AG08396 (cell line): ENCODE results near the gene C14orf180.
"Not testable (repeated sequence)": the region's sequence is repeated elsewhere in the genome, so short reads cannot be mapped to it uniquely, and the experiment has no call there.

Source experiments
- DNase-seq: peaks from one replicate; pipeline ENCODE4 v3.0.0; 2012; ENCODE audit warnings: low spot score, mixed read lengths

The C14orf180 gene

DNA sequence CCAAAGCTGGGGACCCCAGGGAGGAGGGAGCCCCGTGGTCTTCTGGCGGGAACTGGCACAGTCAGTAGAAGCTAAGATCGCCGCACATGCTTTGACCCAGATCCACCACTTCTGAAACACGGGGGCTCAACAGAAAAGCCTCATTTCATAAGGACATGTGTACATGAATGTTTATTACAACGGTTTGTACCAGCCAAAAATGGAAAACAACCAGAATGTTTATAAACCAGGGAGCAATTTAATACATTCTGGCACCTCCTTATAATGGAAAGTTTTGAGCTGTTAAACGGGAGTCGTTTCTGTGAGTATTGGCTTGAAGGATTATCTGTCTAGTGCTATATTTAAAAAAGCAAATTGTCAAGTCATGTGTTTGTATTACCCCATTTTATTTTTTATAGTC lies 32.3 kb downstream of the C14orf180 start:
- DNase-seq = no peak

DNA sequence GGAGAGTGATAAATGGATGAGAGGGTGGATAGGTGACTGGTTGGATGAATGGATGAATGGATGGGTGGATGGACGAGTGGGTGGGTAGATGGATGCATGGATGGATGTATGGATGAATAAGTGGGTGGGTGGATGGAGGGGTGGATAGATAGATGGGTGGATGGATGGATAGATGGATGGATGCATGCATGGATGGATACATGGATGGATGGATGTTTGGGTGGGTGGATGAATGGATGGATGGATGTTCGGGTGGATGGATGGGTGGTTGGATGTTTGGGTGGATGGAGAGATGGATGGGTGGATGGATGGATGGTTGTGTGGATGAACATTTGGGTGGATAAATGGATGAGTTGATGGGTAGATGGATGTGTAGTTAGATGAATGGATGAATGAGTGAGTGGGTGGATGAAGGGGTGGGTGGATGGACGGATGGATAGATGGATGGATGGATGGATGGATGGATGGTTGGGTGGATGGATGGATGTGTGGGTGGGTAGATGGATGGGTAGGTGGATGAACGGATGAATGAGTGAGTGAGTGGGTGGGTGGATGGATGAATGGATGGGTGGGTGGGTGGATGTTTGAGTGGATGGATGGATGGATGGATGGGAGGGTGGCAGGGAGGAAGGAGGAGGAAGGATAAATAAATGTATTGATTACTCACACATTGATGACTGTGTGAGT lies 34.7 kb downstream of the C14orf180 start:
- DNase-seq = no peak

DNA sequence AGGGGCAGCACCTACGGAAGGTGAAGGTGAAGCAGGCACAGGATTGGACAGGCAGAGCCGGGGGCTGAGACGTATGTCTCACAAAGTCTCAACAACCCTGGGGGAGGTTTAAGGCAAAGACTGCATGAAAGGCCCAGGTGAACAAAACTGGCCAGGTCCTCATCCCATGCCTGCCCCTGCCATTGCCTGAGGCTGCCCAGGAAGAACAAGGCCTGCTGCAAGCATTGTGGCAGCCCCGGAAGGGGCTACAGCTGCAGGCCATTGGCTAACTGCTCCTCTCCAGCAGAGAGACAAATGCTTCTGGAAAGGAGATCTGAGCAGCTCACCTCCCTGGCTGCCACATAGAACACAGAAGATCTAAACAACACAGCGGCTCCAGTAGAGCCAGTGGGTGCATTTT lies 45.4 kb downstream of the C14orf180 start:
- DNase-seq = no peak

DNA sequence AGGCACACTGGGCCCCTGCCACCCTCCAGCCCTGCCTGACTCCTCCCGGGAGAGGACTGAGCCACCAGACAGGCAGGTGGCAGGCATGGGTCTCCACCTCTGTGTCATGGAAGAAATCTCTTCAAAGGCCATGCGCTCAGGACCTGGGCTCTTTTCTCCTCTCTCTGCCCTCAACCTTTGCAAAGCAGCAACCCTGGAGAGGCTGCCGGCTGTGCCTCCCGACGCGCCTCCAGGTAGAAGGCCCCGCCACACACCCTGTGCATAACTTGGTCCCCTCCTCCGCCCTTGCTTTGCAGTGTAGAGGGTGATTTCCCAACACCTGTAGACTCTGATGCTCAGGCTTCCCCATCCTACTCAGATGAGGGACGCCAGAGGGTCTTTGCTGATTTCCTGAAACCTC lies 53.2 kb downstream of the C14orf180 start:
- DNase-seq = no peak

DNA sequence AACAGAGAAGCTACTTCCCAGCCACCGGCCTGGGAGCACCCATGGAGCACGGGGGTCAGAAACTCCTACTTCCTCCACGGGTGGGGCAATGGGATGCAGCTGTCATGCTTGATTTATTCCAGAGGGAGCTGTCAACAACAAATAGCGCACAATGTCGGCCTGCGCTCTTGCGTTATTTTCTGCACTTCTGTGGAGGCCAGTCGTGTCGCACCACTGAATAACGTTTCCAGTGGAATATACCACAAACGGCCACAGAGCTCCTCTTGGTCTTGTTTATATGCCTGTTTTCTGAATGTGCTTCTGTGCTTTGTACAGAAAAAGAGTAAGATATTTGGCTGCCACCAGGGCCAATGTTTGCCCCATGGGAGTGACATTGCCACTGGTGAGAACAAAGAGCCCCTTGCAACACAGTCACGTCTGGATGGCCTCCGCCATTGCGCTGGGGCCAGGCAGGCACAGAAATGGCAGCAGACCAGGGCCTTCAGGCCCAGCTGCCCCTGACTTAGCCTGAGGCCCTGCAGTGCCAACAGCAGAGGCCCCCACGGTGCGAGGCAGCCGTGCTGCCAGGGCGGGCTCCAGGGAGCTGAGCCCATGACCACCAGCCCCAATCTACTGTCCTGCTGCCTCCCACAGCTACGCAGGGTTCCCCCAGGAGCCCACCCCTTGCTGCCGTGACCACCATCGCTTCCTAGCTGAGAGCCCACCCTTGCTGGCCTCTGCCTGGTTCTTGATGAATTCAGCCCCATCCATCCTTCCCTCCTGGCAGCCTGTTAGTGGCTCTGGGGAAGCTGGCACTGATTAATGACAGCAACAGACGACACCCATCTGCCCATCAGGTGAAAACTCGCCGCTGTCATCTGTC lies 53.9 kb downstream of the C14orf180 start:
- no peak for DNase-seq

DNA sequence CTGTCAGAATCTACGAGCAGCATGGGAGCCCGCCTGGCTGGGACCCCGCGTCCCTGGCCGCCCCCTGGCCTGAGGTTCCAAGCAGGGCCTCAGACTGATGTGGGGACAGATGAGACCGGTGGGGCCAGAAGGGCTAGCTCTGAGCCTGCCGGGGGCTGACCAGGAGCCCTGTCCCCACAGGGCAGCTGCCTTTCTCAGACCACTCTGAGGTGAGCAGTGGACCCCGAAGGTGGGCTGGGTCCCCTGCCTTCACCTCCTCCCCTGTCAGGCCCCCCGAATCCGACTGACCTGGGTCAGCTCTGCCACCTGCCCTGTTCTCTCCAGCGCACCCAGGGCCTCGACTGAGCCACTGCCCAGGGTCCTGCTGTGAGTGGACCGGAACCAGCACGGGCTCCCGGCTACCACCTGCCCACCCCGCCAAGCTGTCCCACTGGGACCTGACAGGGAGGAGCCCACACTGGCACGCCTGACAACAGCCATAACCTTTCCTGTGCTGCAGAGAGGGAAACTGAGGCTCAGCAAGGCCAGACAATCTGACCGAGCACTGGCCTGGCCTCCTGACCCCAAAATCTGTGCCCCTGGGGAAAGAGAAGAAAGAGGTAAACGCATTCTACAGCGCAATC lies 54.7 kb downstream of the C14orf180 start:
- no peak for DNase-seq

DNA sequence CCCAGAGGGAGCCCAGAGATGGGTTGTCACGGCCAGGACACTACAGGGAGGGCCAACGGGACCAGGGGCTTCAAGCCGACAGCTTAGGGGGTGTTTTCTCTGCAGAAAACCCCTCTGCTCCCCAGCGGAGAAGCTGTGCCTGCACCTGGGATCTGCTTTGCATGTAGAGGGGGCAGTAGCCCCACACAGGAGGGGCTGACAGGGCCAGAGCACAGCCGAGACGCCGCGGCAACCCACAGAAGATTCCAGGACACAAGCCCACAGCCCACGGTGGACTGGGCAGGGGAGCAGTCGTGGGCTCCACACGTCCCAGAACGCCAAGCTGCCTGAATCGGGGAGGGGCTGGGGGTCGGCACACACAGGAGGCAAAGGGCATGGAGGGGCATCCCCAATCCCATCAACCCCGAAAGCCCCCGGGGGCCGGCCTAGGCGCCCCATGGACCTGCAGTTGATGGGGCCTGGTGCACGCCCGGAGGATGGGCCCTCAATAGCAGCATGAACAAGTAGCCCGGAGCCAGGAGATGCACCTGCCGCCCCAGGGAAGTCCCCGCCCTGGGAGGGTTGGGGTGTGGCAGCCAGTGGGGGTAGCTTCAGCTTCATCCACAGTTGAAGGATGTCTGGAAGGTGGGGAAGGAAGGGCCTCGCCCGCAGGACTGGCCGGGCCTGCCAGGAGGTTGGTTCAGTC lies 55.5 kb downstream of the C14orf180 start:
- no peak for DNase-seq

DNA sequence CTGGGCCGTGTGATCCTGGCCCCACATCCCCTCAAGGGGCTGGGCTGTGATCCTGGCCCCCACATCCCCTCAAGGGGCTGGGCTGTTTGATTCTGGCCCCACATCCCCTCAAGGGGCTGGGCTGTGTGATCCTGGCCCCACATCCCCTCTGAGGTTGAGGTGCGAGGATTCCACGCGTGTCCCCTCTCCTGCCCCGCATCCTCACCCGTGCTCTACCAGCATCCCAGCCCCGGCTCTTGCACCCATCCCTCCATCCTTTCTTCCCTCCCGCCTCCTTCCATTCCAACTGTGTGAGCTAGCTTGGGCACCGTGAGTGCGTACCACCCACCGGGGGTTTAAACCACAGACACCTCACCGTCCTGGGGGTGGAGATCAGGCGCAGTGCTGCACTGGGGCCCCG lies 56.2 kb downstream of the C14orf180 start:
- DNase-seq = no peak

DNA sequence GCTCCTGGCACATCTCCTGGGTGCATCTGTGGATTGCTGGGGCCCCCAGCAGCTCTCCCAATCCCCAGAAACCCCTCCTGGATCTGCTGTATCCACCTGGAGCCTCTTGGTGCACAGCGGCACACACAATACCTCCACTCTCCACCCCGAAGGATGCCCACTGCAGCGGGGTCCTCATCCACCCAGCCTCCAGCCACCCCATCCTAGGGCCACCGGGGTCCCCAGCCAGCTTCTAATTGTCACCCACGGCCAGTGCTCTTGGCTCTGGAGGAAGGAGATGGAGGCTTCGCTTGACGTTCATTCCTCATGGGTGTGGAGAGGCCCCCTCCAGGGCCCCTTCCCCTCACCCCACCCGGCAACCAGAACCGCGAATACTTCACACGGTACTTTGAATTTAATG lies 56.6 kb downstream of the C14orf180 start:
- DNase-seq = no peak

DNA sequence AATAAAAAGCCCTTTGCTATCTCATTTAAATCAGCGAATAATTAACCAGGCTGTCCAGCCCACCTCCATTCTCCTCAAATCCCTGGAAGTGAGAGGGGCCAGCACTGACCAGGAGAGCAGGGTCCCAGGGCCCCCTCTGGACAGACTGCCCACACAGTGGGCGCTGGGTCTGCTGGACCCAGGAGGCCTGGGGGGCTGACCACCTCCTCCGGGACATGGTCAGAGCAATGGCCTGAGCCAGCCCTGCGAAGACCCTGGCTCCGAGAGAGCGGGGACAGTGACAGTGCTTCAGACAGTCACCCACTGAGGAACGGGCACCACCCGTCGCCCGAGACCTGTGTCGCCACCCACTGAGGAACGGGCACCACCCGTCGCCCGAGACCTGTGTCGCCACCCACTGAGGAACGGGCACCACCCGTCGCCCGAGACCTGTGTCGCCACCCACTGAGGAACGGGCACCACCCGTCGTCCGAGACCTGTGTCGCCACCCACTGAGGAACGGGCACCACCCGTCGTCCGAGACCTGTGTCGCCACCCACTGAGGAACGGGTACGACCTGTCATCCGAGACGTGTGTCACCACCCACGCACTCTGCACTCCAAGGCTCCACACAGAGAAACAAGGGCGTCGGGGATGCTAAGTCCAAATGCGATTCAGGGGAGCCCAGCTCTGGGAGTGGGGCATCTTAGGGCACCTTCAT lies 57.4 kb downstream of the C14orf180 start:
- not testable (repeated sequence) for DNase-seq

DNA sequence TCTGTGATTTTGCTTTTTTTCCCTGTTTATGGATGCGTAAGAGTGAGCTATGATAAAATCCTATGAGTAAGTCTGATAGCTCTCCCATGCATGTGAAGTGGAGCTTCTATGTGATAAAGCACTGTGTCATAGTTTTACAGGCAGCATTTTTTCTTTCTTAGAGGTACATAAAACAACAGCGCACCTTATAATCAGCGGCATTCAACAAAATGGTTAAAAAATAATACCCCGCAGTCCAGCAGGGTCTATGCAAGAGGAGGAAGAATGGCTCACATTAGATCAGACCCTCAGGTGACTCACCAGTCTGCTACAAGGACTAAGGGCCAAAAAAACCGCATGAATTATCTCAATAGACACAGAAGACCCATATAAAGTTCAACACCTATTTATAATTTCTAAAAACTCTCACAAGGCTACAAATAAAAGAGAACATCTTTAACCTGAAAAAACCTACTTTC lies 58.0 kb downstream of the C14orf180 start:
- no peak for DNase-seq

DNA sequence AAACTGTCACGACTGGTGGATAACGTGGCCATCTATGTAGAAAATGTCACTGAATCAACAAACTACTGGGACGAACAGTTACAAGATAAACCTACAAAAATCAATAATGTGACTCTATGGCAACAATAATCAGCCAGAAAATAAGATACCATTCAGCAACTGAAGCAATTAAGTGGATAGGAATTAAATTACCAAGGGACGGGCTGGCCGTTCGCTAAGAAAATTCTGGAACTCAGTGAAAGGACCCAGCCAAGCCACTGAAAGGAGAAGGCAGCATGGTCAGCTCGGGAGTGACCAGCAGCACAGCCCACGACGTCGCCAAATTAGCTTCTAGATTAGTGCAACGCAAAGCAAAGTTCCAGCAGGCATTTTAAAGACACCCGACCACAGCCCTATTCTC lies 58.6 kb downstream of the C14orf180 start:
- no peak for DNase-seq

DNA sequence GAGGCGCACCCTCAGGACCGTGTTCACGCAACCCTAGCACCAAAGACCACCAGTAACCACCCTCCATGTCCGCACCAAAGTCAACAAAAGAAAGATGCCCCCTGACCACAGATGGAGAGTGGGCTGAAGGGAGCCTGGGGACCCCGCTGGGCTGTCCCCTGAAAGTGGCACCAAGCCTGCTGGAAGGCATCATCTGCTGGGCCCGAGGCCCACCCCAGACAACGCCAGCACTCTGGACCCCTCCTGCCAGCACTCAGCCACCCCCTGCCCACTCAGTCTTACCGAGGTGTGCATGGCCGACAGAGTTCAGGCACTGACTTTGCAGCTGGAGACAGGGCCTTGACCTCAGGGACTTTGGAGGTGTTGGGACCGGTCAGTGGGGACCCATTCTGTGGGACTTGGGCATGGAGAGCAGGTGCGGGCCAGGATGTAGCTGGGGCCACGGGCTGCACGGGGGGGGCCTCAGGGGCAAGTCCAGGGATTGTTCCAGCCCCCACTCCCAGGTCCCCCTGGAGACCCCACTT lies 59.4 kb downstream of the C14orf180 start:
- no peak for DNase-seq

DNA sequence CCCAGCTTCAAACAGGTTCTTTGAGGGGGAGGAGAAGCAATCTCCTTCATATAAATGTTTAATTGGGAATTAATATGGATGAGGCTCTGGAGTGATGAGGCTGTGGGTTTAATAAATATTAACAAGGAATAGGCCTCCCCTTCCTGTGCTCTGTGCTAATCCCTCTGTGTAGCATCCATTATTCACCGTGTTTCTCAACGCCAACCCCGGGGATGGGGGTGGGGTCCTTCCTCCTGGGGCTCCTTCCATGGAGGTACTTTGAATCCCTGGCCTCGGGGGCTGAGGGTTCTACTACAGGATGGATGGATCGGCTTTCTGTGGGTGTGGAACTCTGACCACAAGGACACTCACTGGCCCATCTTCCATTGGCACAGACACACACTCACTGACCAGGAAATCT lies 59.9 kb downstream of the C14orf180 start:
- no peak for DNase-seq
